ENCODE data around the gene SCD5. TPM values are rescaled to one million over a fixed set of nuclear protein-coding genes. Genes with fewer than 3 reads are reported as not detected.

The SCD5 gene
- total and polyA plus RNA-seq, 3 donors from 2014 or later: 76.4 to 161 (median 149) TPM

DNA sequence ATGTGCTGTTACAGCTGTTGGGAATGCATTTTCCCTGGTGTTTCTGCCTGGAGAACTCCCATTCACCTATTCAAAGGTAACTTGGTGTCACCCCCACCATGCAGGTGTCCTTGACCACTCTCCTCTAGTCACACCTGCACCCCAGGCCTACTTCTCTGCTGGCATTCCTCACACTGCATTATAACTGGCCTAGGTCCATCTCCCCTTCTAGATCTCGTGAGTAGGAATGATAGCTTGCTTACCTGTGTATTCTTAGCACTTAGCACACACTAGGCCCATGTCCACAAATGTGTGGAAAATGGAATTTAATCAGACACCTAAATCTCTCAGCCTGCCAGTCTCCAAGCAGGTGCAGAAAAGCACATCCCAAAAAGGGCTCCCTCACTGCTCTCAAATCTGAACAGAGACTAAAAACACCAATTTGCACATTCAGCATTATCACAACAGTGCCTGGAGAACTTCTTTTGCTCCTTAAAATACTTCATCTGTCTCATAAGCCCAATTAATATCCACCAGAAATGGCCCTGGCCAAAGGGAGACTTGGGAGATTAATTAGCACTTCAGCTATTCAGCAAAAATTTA is 18.3 kb downstream of the SCD5 start:
- H3K9me3 ChIP-seq: no peaks in the 10 kb centered on the region
- 32 to 85% methylated on average over 1 of the region's 1 CpG for WGBS, 2 donors
- no peaks in the 10 kb centered on the region for H3K27me3 ChIP-seq
- TF ChIP-seq POLR2A (IDR thresholded peaks at IDR 0.05): no peak
- TF ChIP-seq, protein P1, sequence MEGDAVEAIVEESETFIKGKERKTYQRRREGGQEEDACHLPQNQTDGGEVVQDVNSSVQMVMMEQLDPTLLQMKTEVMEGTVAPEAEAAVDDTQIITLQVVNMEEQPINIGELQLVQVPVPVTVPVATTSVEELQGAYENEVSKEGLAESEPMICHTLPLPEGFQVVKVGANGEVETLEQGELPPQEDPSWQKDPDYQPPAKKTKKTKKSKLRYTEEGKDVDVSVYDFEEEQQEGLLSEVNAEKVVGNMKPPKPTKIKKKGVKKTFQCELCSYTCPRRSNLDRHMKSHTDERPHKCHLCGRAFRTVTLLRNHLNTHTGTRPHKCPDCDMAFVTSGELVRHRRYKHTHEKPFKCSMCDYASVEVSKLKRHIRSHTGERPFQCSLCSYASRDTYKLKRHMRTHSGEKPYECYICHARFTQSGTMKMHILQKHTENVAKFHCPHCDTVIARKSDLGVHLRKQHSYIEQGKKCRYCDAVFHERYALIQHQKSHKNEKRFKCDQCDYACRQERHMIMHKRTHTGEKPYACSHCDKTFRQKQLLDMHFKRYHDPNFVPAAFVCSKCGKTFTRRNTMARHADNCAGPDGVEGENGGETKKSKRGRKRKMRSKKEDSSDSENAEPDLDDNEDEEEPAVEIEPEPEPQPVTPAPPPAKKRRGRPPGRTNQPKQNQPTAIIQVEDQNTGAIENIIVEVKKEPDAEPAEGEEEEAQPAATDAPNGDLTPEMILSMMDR (IDR thresholded peaks at IDR 0.05): no peak
- peaks cover 28% of the 10 kb centered on the region for H3K4me1 ChIP-seq
- H3K27ac ChIP-seq: peak overlapping the region in 1 of 2 donors; percentile 80
- DNase-seq: no peak
- intact Hi-C loops (cut with DNase I; ENCODE audit: low total_unique reads): no loop called here
- H3K36me3 ChIP-seq (ENCODE audit: low read depth, missing control alignments): no peaks in the 10 kb centered on the region
- H3K4me3 ChIP-seq: no peak overlapping the region

DNA sequence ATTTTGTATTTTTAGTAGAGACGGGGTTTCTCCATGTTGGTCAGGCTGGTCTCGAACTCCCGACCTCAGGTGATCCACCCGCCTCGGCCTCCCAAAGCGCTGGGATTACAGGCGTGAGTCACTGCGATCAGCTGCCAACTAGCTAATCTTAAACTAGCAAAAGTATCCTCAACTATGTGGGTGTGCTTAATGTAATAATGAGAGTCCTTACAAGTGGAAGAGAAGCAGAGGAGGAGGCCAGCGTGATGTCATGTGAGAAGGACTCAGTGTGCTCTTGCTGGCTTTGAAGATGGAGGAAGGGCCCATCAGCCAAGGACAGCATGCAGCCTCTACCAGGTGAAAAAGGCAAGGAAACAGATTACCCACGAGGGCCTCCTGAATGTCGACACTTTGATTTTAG is 19.6 kb downstream of the SCD5 start:
- intact Hi-C loops (cut with DNase I; ENCODE audit: low total_unique reads): no loop called here
- Histone ChIP-seq H3K4me3 (no peak overlapping the region), H3K9me3 (no peaks in the 10 kb centered on the region), H3K27me3 (no peaks in the 10 kb centered on the region), H3K27ac (no peak overlapping the region), H3K36me3 (ENCODE audit: low read depth, missing control alignments) (no peaks in the 10 kb centered on the region), H3K4me1 (peaks cover 36% of the 10 kb centered on the region)
- WGBS, 2 donors: 72 to 84% methylated on average over 8 to 11 of the region's 11 CpGs
- TF ChIP-seq POLR2A (IDR thresholded peaks at IDR 0.05): no peak
- TF ChIP-seq, protein P1 (IDR thresholded peaks at IDR 0.05): no peak
- DNase-seq: no peak

- Histone ChIP-seq H3K27ac (no peak overlapping the region), H3K4me3 (no peak overlapping the region), H3K4me1 (peaks cover 36% of the 10 kb centered on the region)
Observed at GRCh38 chr4:82777857-82778525, 20.6 kb downstream of the SCD5 start.

GRCh38 chr4:82776925-82777542 is 21.6 kb downstream of the SCD5 start:
- TF ChIP-seq, protein P1 (IDR thresholded peaks at IDR 0.05): no peak
- TF ChIP-seq POLR2A (IDR thresholded peaks at IDR 0.05): no peak
- 66 to 72% methylated on average over 5 of the region's 5 CpGs for WGBS, 2 donors
- intact Hi-C loops (cut with DNase I; ENCODE audit: low total_unique reads): no loop called here
- no peak overlapping the region for H3K4me3 ChIP-seq
- no peaks in the 10 kb centered on the region for H3K9me3 ChIP-seq
- H3K27ac ChIP-seq: no peak overlapping the region
- peaks cover 44% of the 10 kb centered on the region for H3K4me1 ChIP-seq
- DNase-seq: no peak
- no peaks in the 10 kb centered on the region for H3K27me3 ChIP-seq
- H3K36me3 ChIP-seq (ENCODE audit: low read depth, missing control alignments): no peaks in the 10 kb centered on the region

More at GRCh38 chr4:82777857-82778525, 20.6 kb downstream of the SCD5 start:
- H3K36me3 ChIP-seq (ENCODE audit: low read depth, missing control alignments): no peaks in the 10 kb centered on the region
- no peak for TF ChIP-seq POLR2A (IDR thresholded peaks at IDR 0.05)
- TF ChIP-seq, protein P1 (IDR thresholded peaks at IDR 0.05): no peak
- intact Hi-C loops (cut with DNase I; ENCODE audit: low total_unique reads): no loop called here
- DNase-seq: no peak
- H3K27me3 ChIP-seq: no peaks in the 10 kb centered on the region
- no peaks in the 10 kb centered on the region for H3K9me3 ChIP-seq
- WGBS, 2 donors: 93 to 99% methylated on average over 5 of the region's 5 CpGs
